COLO668 (cell line): Measurements from ENCODE around the gene FGF5.
"Not testable (repeated sequence)": the region's sequence is repeated elsewhere in the genome, so short reads cannot be mapped to it uniquely, and the experiment has no call there.

Experiments
- DNase-seq: peaks from one replicate; lab custom pipeline; 2025; ENCODE audit not compliant: unreplicated experiment; lab: John Stamatoyannopoulos, UW

The FGF5 gene, protein sequence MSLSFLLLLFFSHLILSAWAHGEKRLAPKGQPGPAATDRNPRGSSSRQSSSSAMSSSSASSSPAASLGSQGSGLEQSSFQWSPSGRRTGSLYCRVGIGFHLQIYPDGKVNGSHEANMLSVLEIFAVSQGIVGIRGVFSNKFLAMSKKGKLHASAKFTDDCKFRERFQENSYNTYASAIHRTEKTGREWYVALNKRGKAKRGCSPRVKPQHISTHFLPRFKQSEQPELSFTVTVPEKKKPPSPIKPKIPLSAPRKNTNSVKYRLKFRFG

GRCh38 chr4:80266253-80266901 lies at the start of gene FGF5:
Gene FGF5, plus strand, starts transcription at chr4:80266664. Its CDS starts 161 bp downstream, at chr4:80266825.
- DNase-seq, result peak; percentile 82

DNA sequence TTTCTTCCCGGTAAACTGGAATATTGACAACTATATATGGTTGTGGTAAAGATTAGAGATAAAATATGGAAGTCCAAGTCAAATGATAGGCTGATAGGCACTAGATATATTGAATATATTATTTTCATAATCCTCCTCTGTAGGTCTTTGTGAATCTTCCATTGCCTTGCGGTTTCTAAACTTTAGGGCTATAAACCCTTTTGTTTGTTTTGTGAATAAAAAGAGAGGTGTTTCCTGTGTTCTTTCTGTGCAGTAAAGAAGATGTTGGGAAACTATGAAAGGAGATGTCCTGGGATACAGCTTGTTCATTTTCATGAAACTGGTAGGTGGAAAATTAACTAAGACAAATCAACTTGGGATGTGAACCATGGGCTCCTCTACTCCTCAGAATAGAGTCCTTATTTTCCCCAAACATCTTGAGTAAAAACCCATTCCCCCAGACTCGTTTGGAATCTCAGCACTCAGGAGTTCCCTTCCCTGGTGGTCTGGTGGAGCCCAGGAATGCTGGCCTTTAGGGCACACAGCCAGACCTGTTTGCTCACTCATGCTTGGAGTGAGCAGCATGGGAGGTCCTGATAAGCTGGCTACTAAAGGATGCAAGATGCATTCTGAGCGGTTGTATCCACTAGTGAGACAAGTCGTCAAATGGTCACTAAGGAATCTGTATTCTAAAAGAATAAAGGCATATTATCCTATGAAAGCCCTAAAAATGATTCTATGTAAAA lies 47.0 kb upstream of the FGF5 start:
- no peak for DNase-seq

GRCh38 chr4:80220711-80221110 lies 45.8 kb upstream of the FGF5 start:
- DNase-seq, result no peak

- DNase-seq, result no peak
Observed at GRCh38 chr4:80221161-80221560, 45.3 kb upstream of the FGF5 start.

DNA sequence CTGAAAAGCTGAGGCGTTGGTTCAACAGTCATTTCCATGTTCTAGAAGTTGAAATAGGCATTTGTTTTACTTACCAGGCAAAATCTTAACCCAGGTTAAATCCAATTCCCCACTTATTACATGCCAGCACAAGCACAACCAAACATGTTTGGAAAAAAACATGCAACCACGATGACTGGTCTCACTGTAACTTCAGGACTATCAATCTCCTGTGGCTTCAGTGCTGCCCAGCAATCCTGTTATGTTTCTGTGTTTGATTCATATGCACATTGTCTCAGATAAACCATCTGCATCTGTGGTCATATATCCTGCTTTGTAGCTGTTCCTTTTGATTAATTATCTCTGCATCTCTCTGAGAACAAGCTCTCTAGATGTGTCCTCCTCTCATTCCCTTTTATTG lies 40.9 kb upstream of the FGF5 start:
- DNase-seq, result no peak

GRCh38 chr4:80226094-80226493 lies 40.4 kb upstream of the FGF5 start:
- DNase-seq, result no peak

DNA sequence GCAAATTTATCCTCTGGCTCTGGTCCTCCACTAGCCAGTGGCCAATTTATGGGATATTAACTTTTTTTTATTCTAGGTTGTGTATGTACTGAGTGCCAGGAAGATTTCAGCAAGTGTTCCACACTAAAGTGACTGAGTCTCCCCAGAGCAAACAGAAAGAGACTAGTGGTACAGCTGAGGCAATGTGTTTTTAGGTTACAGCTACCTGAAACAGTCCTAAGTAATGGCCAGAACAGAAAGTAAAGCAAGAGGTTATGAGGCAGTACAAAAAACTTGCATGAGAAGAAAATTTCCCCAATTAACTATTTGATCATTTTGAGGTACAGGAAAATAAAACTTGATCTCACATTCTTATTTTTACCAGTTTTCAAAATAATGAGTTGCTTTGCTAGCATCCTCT lies 38.0 kb upstream of the FGF5 start:
- DNase-seq, result no peak

GRCh38 chr4:80229128-80229527 lies 37.3 kb upstream of the FGF5 start:
- no peak for DNase-seq

- DNase-seq, result no peak
Observed at GRCh38 chr4:80229590-80229989, 36.9 kb upstream of the FGF5 start.

GRCh38 chr4:80231180-80231579 lies 35.3 kb upstream of the FGF5 start:
- no peak for DNase-seq

GRCh38 chr4:80232707-80233370 lies 33.6 kb upstream of the FGF5 start:
- DNase-seq, result no peak

DNA sequence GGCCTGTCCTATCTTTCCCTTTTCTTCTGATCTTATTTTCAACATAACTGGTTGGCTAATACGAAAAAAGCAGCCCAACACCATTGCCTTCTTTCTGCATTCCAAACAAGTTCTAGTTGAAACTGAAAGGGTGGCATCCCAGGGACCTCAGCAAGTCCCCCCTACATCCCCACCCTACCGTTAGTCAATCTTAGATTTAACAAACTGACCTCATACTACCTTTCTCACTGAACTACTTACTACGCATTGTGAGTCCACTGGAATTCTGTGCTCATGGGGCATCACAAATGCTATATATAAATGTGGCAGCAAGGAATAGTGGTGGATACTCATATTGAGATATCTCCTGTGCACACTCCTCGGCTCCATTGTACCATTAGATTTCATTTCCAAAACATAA lies 33.1 kb upstream of the FGF5 start:
- no peak for DNase-seq

DNA sequence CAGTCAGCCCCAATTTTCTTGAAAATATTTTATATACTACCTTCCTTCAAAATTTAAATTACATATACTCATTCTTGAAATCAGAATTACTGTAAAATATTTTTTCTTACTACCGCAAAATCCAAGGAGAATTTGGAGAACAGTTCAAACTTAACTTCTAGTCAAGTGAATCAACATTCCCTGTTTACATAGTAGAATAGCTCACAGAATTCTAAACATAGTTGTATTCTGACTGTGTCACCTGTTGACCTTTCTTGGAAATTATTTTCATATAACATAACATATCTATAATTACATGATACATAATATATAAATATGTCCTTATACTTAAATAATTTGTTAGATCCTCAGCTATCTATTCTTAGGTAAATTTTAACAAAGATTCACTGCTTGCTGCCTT lies 31.0 kb upstream of the FGF5 start:
- no peak for DNase-seq

DNA sequence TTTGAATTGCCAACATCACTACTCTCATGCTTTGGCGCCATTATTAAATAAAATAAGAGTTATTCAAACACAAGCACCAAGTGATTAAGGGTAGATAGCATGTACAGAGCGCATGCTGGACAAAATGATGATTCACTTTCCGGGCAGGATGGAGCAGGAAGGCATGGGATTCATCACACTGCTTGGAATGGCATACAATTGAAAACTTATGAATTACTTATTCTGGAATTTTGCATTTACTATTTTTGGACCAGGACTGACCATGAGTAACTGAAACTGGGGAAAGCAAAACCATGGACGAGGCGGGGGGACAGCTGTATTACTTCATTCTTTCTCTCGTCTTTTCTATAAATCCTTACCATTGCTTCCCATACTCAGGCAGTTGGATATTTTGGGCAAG lies 28.5 kb upstream of the FGF5 start:
- DNase-seq, result no peak

- no peak for DNase-seq
Observed at GRCh38 chr4:80239480-80240150, 26.8 kb upstream of the FGF5 start.

DNA sequence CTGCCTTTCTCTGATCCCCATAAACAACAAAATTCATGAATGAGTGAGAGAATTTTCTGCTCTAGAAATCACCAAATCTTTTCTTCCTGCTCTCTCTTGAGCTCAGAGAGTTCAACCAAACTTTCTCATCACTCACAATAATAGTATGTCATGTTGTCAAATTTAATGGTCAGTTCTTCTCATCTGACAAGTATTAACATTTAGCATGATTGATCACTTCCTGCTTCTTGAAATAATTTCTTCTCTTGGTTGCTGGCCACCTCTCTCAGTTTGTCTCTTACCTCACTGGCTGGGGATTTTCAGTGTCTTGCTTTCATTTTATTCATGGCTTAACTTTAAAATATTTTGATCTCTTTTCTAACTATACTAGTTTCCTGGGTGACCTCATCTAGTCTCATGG lies 25.5 kb upstream of the FGF5 start:
- no peak for DNase-seq

DNA sequence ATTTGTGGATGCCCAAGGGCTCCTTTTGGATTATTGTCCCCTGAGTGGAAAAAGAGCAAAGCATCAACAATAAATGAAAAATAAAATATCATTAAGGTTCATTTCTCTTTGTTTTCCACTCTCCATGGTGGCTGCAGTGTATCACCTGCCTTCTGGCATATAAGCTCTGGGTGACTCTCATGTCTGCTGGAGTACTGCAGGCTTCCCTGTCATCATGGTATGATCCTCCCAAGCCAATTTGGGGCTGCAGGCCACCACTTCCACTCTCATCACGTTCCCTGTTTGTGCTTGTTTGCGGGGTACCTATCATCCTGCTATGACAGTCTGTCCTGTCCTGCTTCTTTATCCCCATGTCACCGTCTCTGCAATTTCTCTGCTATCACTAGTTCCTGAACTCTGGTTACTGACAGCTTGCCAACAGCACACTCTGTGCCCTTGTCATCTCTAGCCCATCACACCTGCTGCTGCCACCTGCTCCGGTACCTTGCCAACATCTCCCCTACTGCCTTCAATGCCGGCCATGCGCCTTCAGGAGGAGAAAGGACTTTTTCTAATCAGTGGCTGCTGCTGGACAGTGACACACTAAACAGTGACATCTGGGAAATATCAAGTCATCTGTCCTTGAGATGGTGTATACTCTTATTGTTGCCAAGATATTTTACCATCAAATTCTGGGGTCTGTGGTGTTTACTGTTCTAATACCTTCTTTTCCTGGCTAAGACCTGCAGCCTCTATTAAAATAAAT lies 23.0 kb upstream of the FGF5 start:
- no peak for DNase-seq

DNA sequence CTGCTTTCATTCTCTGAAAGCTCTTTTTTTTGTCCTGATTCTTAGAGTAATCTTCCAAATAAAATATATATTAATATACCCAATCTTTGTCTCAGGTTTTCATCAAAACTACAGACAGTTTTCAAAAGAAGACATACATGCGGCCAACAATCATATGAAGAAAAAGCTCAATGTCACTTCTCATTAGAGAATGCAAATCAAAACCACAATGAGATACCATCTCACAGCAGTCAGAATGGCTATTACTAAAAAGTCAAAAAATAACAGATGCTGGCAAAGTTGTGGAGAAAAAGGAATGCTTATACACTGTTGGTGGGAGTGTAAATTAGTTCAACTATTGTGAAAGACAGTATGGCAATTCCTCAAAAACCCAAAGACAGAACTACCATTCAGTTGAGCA lies 19.0 kb upstream of the FGF5 start:
- not testable (repeated sequence) for DNase-seq

GRCh38 chr4:80249144-80249543 lies 17.3 kb upstream of the FGF5 start:
- no peak for DNase-seq

DNA sequence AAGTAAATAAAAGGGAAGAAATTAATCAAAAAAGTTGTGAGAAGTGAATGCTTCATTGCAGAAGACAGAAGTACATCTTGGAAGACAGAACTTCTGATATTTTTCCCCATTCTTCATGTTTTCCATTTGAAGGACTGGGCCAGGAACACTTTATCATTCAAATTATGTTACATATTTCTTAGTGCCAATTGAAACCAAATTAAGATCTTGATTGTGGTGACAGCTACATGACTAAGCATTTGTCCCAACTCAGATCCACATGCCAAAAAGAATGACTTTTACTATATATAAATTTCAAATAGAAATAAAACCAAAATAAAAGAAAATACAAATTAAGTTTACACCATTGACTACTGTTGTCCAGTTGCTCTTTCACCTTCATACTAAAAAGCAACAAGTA lies 14.0 kb upstream of the FGF5 start:
- no peak for DNase-seq

- DNase-seq, result no peak
Observed at GRCh38 chr4:80252953-80253352, 13.5 kb upstream of the FGF5 start.
